ENCODE results near the gene KANK4.

- TF ChIP-seq CTCF (IDR thresholded peaks at IDR 0.05; ENCODE audit: insufficient read depth, low read length, poor library complexity, severe bottlenecking) = no peak
- TF ChIP-seq EZH2phosphoT487 (conservative IDR thresholded peaks at IDR 0.05; ENCODE audit: low read length) = no peak
These were observed 84.5 kb downstream of the KANK4 start for GRCh38 chr1:62234688-62235087.

All from SU-DHL-6 (cell line).